ENCODE results near the gene KNTC1. TPM values are rescaled to one million over a fixed set of nuclear protein-coding genes. Genes with fewer than 3 reads are reported as not detected.

KNTC1 gene
- total and polyA plus RNA-seq, 2 of the 8 experiments (the other 6 are each of a cell fraction or from before 2014, with no cell fraction given), result 52.7 to 80.2 TPM

GRCh38 chr12:122500685-122501488 lies 26.2 kb upstream of the KNTC1 start, which contains the start of gene ZCCHC8 (continued):
- TF ChIP-seq CHD7 (IDR thresholded peaks at IDR 0.05; ENCODE audit: insufficient replicate concordance, low read length), result no peak
- no peak for TF ChIP-seq SIRT6 (IDR thresholded peaks at IDR 0.05; ENCODE audit: low read length)
- TF ChIP-seq PHF8 (conservative IDR thresholded peaks at IDR 0.05; ENCODE audit: low read depth, low read length), result peak; percentile 76
- TF ChIP-seq RBBP5 (IDR thresholded peaks at IDR 0.05; ENCODE audit: borderline replicate concordance, low read depth, low read length), result 0 out of 2 replicates have a peak, but pooled peaks have one; percentile 30
- TF ChIP-seq TAF7 (optimal IDR thresholded peaks at IDR 0.05; ENCODE audit: borderline replicate concordance, low read depth, low read length), result peak; percentile 85
- TF ChIP-seq YY1 (IDR thresholded peaks at IDR 0.05; ENCODE audit: low read depth, low read length), result peak; percentile 94
- TF ChIP-seq SP2 (IDR thresholded peaks at IDR 0.05; ENCODE audit: low read length), result no peak
- peak in 1 of 2 experiments; percentile 76; a peak in 2 of 4 replicates for TF ChIP-seq SIN3A (conservative IDR thresholded peaks at IDR 0.05 in 1 of 2, IDR thresholded peaks at IDR 0.05 in 1 of 2; ENCODE audit: low read depth in 1 of 2, low read length in 2 of 2)
- no peak for TF ChIP-seq CTBP2 (IDR thresholded peaks at IDR 0.05; ENCODE audit: borderline replicate concordance, insufficient read depth, insufficient read length, low read length)
